ENCODE measurements around the gene AGAP1.

AGAP1 gene

GRCh38 chr2:235690809-235691450 lies 197.1 kb downstream of the AGAP1 start:
- no peak for DNase-seq (ENCODE audit: low spot score)

DNA sequence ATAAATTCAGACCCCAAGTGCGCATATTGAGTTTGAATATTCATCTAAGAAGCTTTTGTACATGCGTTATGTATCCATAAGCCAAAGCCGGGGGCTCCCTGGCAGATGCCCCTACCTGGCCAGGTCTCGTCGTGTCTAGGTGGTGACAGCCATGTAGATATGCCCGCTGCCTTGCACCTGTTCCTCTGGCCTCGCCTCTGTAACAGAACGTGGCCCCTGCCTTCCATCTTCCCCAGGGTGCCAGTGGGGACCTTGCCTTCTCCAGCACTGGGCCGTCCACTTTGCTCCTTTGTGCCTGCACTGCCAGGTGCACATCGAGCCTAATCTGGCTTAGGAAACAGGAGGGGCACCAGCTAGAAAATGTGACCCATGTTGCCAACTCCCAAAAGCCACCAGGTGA lies 198.2 kb downstream of the AGAP1 start:
- no peak for DNase-seq (ENCODE audit: low spot score)

GRCh38 chr2:235692671-235693171 lies 198.9 kb downstream of the AGAP1 start:
- DNase-seq (ENCODE audit: low spot score): no peak

- DNase-seq (ENCODE audit: low spot score): no peak
These were observed 199.4 kb downstream of the AGAP1 start for GRCh38 chr2:235693279-235693678.

DNA sequence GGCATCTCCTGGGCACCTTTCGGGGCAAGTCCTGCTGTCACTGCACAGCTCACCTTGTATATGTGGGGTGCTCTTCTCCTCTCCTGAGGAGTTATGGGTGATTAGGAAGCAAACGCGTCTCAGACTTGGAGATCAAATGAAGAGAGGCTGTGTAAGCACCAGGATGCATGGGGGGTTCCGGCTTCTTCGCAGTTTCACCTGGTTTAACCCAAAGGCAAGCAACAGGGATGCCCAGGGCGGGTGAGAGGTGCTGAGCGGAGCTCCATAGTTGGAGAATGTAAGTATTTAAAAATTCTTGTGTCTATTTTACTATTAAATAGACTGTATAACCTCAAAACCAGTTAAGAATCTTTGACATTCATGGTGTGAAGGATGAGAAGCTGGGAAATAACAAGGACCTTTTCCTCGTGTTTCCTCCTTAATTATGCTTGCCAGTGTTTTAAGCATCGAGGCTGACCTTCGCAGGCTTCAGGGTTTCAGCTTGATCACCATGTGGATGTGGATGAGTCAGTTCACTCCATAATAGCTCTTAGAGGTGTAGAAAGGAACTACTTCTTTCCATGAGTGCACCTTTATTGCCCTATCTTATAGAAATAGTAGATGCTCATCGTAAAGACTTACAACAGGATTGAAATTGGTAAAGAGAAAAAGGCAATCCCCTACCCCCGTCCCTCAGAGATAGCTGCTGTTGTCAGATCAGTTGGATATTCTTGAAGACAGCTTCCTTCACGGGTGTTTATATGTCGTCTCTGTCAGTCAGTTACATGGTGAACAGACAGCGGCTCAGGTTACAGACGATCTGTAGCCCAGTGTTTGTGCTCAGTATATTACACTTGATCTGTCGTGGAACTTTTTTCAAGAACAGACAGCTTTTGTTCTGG lies 201.1 kb downstream of the AGAP1 start:
- no peak for DNase-seq (ENCODE audit: low spot score)

GRCh38 chr2:235695602-235695895 lies 201.7 kb downstream of the AGAP1 start:
- DNase-seq (ENCODE audit: low spot score): no peak

DNA sequence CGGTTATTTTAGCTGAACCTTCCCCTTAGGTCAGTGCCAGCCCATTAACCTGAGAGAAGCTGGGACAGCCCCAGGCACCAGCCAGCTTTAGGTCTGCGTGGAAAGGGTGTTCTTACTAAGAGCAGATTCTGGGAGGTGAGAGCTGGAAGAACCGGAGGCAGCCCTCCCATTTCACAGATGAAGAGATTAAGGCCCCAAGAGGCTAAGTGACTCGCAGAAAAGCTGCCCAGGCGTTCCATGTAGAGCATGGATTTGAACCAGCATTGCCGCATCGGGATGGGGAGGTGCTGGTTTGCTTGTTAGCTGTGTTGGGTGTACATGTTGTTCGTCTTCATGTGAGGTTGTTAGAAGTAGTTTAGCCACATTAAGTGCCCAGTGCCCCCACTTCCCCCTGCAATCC lies 203.2 kb downstream of the AGAP1 start:
- DNase-seq (ENCODE audit: low spot score): no peak

- DNase-seq (ENCODE audit: low spot score): no peak
These were observed 204.2 kb downstream of the AGAP1 start for GRCh38 chr2:235698028-235698427.

DNA sequence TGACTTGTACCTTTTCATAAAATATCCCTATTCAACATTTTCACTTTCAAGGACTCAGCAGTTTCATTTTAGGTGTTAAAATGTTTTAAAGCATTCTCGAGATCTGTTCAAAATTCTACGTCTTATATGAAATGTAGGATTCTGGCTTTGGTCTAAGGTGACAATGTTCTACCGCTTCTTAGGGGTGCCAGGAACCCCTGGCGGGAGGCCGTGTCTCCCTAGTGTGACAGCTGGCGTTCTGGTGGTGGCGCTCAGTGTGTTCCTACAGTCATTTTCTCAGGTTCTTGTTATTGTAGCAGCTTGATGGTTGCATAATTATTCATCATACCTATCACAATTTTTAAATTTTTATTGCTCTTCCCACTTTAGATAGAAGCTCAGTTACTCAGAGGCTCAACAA lies 204.6 kb downstream of the AGAP1 start:
- DNase-seq (ENCODE audit: low spot score): no peak

- no peak for DNase-seq (ENCODE audit: low spot score)
These were observed 205.7 kb downstream of the AGAP1 start for GRCh38 chr2:235699576-235699975.

- no peak for DNase-seq (ENCODE audit: low spot score)
These were observed 207.6 kb downstream of the AGAP1 start for GRCh38 chr2:235701206-235701981.

DNA sequence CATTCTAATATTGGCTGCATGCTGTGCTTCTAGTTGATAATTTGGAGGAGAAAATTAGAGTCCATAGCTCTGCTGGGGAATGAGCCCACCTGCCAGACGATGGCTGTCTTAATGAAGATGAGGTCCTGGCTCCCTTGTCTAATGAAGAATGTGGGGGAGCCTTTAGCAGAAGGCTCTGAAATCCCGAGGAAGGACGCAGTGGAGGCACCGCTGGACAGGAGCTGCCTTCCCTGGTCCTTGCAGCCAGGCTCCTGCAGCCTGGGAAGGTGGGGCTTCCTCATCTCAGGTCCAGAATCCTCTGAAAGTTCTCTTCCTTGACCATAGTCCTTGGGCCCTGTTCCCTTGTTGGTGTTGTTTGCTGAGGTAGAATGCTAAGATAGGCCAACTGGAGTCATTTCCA lies 208.3 kb downstream of the AGAP1 start:
- no peak for DNase-seq (ENCODE audit: low spot score)

GRCh38 chr2:235703711-235704295 lies 210.0 kb downstream of the AGAP1 start:
- no peak for DNase-seq (ENCODE audit: low spot score)

GRCh38 chr2:235705296-235705695 lies 211.5 kb downstream of the AGAP1 start:
- DNase-seq (ENCODE audit: low spot score): no peak

GRCh38 chr2:235706506-235706905 lies 212.7 kb downstream of the AGAP1 start:
- DNase-seq (ENCODE audit: low spot score): no peak

GRCh38 chr2:235707411-235708096 lies 213.7 kb downstream of the AGAP1 start:
- no peak for DNase-seq (ENCODE audit: low spot score)

- no peak for DNase-seq (ENCODE audit: low spot score)
These were observed 215.4 kb downstream of the AGAP1 start for GRCh38 chr2:235709124-235709813.

DNA sequence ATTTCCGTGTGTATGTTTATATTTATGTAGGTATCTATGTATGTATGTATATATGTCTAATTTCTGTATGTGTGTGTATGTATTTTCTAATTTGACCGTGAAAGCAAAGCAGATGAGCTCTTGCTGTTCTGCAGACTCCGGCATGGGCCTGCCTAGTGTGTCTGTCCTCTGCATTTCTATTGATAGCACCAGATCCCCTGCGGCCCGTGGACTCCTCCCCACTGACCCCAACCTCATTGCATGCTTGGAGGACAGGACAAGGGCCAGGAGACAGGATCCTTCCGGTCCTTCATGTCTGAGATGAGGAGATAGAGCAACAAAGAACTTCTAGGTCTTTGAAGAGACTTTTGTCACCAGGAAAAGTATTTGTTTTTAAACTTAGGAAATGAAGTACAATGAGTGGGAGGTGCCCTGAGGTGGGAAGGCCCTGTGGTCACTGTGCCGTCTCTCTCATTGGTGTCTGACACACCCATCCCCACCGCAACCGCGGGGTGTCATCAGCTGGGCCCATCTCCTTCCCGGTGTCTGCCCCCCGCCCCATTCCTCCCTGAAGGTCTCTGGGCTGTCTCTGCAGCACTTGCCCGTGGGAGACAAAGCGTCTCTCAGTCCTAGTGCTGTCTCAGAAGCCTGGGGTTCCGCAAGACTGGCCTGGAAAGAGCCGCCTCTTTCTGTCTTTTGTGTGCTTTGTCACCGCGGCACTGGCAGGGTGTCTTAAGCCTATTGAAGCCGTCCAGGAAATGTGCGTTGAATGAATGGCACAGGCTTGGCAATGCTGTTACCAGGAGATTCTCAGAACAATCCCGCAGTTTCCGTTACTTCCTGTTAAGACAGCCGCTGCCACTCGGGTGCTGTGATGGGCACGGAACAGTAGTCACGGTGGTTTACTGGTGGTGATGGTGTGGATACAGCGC lies 216.4 kb downstream of the AGAP1 start:
- DNase-seq (ENCODE audit: low spot score): no peak

DNA sequence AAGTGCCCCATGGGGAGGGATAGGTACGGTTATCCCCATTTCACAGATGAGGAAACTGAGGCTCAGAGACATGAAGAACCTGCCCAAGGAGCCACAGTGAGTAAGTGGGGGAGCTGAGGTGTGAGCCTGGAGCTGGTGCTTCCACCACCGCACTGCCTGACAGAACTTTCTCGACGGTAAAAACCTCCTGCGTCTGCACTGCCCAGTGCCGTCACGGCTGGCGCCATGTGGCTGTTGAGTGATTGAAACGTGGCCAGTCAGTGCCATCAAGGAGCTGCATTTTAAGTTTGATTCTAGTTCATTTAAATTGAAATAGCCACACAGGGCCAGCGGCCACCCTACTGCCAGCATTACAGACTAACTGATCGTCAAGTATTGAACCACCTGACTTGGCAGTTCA lies 217.1 kb downstream of the AGAP1 start:
- no peak for DNase-seq (ENCODE audit: low spot score)

GRCh38 chr2:235711527-235711926 lies 217.7 kb downstream of the AGAP1 start:
- DNase-seq (ENCODE audit: low spot score): no peak

All from CD4-positive, alpha-beta T cell treated with Interleukin-6 at 100 ng/mL for 8 hours (primary cell).